ENCODE results near the gene RBM10.
A peak's percentile ranks its signal among the peaks of the same experiment; 100 is the strongest.

Gene RBM10

GRCh38 chrX:47176101-47176740, 31.2 kb downstream of the RBM10 start:
- no peak for DNase-seq

GRCh38 chrX:47177079-47177478, 32.1 kb downstream of the RBM10 start:
- DNase-seq: no peak

- no peak for DNase-seq
These were observed 33.3 kb downstream of the RBM10 start for GRCh38 chrX:47178337-47178736.

- no peak for DNase-seq
These were observed 34.4 kb downstream of the RBM10 start for GRCh38 chrX:47179221-47179927.

- no peak for DNase-seq
These were observed 34.9 kb downstream of the RBM10 start for GRCh38 chrX:47179928-47180255.

- no peak for DNase-seq
These were observed 35.3 kb downstream of the RBM10 start for GRCh38 chrX:47180346-47180745.

- no peak for DNase-seq
These were observed 36.3 kb downstream of the RBM10 start for GRCh38 chrX:47181301-47181700.

- no peak for DNase-seq
These were observed 37.2 kb downstream of the RBM10 start for GRCh38 chrX:47182106-47182700.

- no peak for DNase-seq
These were observed 39.5 kb downstream of the RBM10 start for GRCh38 chrX:47184486-47184885.

GRCh38 chrX:47185241-47185640, 40.2 kb downstream of the RBM10 start:
- DNase-seq: no peak

- DNase-seq: no peak
These were observed 41.2 kb downstream of the RBM10 start for GRCh38 chrX:47186096-47186740.

- no peak for DNase-seq
These were observed 42.2 kb downstream of the RBM10 start for GRCh38 chrX:47187106-47187677.

- DNase-seq: no peak
These were observed 44.9 kb downstream of the RBM10 start for GRCh38 chrX:47189906-47190305.

- peak; percentile 93 for DNase-seq
These were observed 45.6 kb downstream of the RBM10 start for GRCh38 chrX:47190445-47191269.

- DNase-seq: peak; percentile 34
These were observed 46.3 kb downstream of the RBM10 start for GRCh38 chrX:47191331-47191730.

- peak; percentile 29 for DNase-seq
These were observed 46.9 kb downstream of the RBM10 start for GRCh38 chrX:47191806-47192401.

GRCh38 chrX:47193475-47194193, 48.6 kb downstream of the RBM10 start, which contains the start of gene UBA1:
UBA1 (plus strand) TSS chrX:47193829; CDS start chrX:47198803, 4,974 bp downstream.
- DNase-seq: peak; percentile 96

- DNase-seq: no peak
These were observed 49.3 kb downstream of the RBM10 start for GRCh38 chrX:47194194-47194787.

GRCh38 chrX:47196098-47196497, 51.1 kb downstream of the RBM10 start:
- no peak for DNase-seq

GRCh38 chrX:47197526-47197925, 52.5 kb downstream of the RBM10 start:
- DNase-seq: no peak
